GM12875 (cell line): Measurements from ENCODE around the gene GPC2.
A peak's percentile ranks its signal among the peaks of the same experiment; 100 is the strongest.
"Not testable (repeated sequence)": the region's sequence is repeated elsewhere in the genome, so short reads cannot be mapped to it uniquely, and the experiment has no call there.

ENCODE experiments used
- H3K4me3 ChIP-seq: one replicate; pipeline ENCODE4 v1.5.1; 2011; ENCODE audit warnings: low read depth, low read length, control low read depth
- TF ChIP-seq, protein P1 (sequence below): IDR thresholded peaks from 2 replicates; pipeline ENCODE4 v1.5.1; 2011; ENCODE audit warnings: low read depth, mild to moderate bottlenecking, control low read depth, inconsistent platforms, low read length, moderate library complexity, borderline replicate concordance; ENCODE audit not compliant: insufficient read depth

Gene GPC2

DNA sequence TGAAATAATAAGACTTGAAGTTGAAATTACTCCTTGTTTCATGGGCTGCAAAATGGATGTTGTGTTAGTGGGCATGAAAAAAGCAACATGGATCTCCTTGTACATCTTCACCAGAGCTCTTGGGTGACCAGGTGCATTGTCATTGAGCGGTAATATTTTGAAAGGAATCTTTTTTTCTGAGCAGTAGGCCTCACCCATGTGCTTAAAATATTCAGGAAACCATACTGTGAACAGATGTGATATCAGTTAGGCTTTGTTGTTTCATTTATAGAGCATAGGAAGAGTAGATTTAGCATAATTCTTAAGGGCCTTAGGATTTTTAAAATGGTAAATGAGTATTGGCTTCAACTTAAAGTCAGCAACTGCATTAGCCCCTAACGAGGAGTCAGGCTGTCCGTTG is 15.8 kb upstream of the GPC2 start:
- TF ChIP-seq, protein P1, sequence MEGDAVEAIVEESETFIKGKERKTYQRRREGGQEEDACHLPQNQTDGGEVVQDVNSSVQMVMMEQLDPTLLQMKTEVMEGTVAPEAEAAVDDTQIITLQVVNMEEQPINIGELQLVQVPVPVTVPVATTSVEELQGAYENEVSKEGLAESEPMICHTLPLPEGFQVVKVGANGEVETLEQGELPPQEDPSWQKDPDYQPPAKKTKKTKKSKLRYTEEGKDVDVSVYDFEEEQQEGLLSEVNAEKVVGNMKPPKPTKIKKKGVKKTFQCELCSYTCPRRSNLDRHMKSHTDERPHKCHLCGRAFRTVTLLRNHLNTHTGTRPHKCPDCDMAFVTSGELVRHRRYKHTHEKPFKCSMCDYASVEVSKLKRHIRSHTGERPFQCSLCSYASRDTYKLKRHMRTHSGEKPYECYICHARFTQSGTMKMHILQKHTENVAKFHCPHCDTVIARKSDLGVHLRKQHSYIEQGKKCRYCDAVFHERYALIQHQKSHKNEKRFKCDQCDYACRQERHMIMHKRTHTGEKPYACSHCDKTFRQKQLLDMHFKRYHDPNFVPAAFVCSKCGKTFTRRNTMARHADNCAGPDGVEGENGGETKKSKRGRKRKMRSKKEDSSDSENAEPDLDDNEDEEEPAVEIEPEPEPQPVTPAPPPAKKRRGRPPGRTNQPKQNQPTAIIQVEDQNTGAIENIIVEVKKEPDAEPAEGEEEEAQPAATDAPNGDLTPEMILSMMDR: no peak
- H3K4me3 ChIP-seq: no peak overlapping the region

- not testable (repeated sequence) for H3K4me3 ChIP-seq
Measured at GRCh38 chr7:100192281-100192862, 15.2 kb upstream of the GPC2 start.

GRCh38 chr7:100191775-100192174 is 14.6 kb upstream of the GPC2 start:
- H3K4me3 ChIP-seq: no peak overlapping the region
- TF ChIP-seq, protein P1: no peak

- H3K4me3 ChIP-seq: no peak overlapping the region
- TF ChIP-seq, protein P1: peak; percentile 12; the same call in 1 of the 2 replicates
Measured at GRCh38 chr7:100190048-100190711, 13.0 kb upstream of the GPC2 start.

- no peak overlapping the region for H3K4me3 ChIP-seq
- TF ChIP-seq, protein P1: 0 out of 2 replicates have a peak, but pooled peaks have one; percentile 25
Measured at GRCh38 chr7:100189061-100189460, 11.9 kb upstream of the GPC2 start.

- TF ChIP-seq, protein P1: no peak
- H3K4me3 ChIP-seq: no peak overlapping the region
Measured at GRCh38 chr7:100185726-100186125, 8.5 kb upstream of the GPC2 start.

GRCh38 chr7:100183090-100183489 is 5.9 kb upstream of the GPC2 start:
- not testable (repeated sequence) for H3K4me3 ChIP-seq

GRCh38 chr7:100182616-100183015 is 5.4 kb upstream of the GPC2 start:
- not testable (repeated sequence) for H3K4me3 ChIP-seq

GRCh38 chr7:100180084-100180483 is 2.9 kb upstream of the GPC2 start:
- not testable (repeated sequence) for H3K4me3 ChIP-seq
